ENCODE measurements around the gene HNRNPAB.

The HNRNPAB gene

DNA sequence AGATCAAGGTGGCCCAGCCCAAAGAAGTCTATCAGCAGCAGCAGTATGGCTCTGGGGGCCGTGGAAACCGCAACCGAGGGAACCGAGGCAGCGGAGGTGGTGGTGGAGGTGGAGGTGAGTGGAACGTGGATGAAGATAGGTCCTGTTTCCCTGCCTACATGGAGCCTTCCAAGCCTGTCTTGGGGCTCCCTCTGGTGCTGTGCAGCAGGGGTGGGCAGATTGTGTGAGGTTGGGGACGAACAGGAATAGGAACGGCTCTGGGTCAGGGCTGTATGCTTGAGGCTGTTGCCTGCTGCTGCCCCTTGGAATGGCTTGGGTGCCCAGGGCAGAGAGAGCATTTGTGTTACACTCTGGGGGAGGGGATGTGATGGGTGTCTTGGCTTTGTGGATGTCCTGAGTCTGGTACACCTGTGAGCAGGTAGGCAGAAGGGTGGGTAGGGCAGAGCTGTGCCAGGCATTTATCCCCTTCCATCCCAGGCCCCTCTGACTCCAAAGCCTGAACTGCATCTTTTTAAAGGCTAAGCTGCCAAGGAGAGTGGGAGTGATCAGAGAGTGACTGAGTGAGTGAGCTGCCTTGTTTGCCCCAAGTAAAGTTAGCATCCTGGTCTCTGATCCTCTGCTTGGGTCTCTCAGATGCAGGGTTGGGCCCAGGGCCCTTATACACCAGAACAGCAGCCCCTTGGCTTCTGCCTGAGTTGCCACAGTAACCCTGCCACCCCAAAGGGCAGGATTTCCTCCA is 5.2 kb downstream of the HNRNPAB start:
- Histone ChIP-seq H2AFZ (no peak overlapping the region), H3K27me3 (ENCODE audit: control insufficient read depth, insufficient read depth, low read length) (no peaks in the 10 kb centered on the region), H3K4me1 (peaks cover 17% of the 10 kb centered on the region), H3K27ac (no peak overlapping the region), H3K4me3 (ENCODE audit: low read depth, low read length) (no peak overlapping the region), H3K79me2 (peaks cover 11% of the 10 kb centered on the region), H3K36me3 (ENCODE audit: control insufficient read depth, insufficient read depth, low read length) (no peaks in the 10 kb centered on the region), H3K9me3 (ENCODE audit: control insufficient read depth, low read length) (no peaks in the 10 kb centered on the region), H3K9ac (no peak overlapping the region), H3K4me2 (ENCODE audit: low read length) (no peak overlapping the region)
- TF ChIP-seq CTCF (IDR thresholded peaks at IDR 0.05) = no peak

DNA sequence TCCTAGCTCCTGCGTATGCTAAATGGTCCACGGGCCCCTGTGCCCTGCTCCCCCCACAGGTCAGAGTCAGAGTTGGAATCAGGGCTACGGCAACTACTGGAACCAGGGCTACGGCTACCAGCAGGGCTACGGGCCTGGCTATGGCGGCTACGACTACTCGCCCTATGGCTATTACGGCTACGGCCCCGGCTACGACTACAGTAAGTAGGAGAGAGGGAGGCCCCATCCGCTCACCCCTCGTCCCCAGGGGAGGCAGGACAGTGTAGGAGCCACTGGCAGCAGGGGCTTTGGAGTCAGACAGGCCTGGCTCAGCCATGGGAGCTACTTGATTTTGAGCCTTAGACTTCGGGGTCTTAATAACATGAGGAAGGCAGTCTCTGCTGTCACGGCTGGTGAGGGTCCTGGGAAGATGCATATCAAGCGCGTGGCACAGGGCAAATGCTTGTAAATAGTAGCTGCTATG is 5.8 kb downstream of the HNRNPAB start:
- Histone ChIP-seq H3K9ac (no peak overlapping the region), H3K4me3 (ENCODE audit: low read depth, low read length) (no peak overlapping the region), H3K27me3 (ENCODE audit: control insufficient read depth, insufficient read depth, low read length) (no peaks in the 10 kb centered on the region), H3K79me2 (peaks cover 11% of the 10 kb centered on the region), H2AFZ (no peak overlapping the region), H3K9me3 (ENCODE audit: control insufficient read depth, low read length) (no peaks in the 10 kb centered on the region), H3K4me1 (peaks cover 17% of the 10 kb centered on the region), H3K27ac (no peak overlapping the region), H3K4me2 (ENCODE audit: low read length) (no peak overlapping the region), H3K36me3 (ENCODE audit: control insufficient read depth, insufficient read depth, low read length) (no peaks in the 10 kb centered on the region)
- no peak for TF ChIP-seq CTCF (IDR thresholded peaks at IDR 0.05)

DNA sequence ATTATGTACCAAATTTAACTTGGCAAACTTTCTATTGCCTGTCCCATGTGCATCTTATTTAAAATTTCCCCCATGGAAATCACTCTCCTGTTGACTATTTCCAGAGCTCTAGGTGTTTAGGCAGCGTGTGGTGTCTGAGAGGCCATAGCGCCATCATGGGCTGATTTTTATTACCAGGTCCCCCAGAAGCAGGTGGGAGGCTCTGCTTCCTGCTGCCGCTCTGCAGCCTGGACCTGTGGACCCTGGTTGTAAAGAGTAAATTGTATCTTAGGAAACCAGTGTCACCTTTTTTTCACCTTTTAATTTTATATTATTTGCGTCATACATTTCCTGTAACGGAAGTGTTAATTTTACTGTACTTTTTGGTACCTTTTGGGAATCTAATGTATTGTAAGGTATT is 6.4 kb downstream of the HNRNPAB start:
- Histone ChIP-seq H3K36me3 (ENCODE audit: control insufficient read depth, insufficient read depth, low read length) (no peaks in the 10 kb centered on the region), H3K4me3 (ENCODE audit: low read depth, low read length) (no peak overlapping the region), H3K9me3 (ENCODE audit: control insufficient read depth, low read length) (no peaks in the 10 kb centered on the region), H2AFZ (no peak overlapping the region), H3K4me1 (peaks cover 17% of the 10 kb centered on the region), H3K4me2 (ENCODE audit: low read length) (no peak overlapping the region), H3K9ac (no peak overlapping the region), H3K27me3 (ENCODE audit: control insufficient read depth, insufficient read depth, low read length) (no peaks in the 10 kb centered on the region), H3K79me2 (peaks cover 10% of the 10 kb centered on the region), H3K27ac (no peak overlapping the region)
- no peak for TF ChIP-seq CTCF (IDR thresholded peaks at IDR 0.05)

GRCh38 chr5:178211095-178212048 is 7.0 kb downstream of the HNRNPAB start:
- Histone ChIP-seq H3K4me1 (peaks cover 14% of the 10 kb centered on the region), H3K79me2 (peaks cover 7% of the 10 kb centered on the region), H3K27ac (no peak overlapping the region), H2AFZ (no peak overlapping the region), H3K4me2 (ENCODE audit: low read length) (no peak overlapping the region), H3K4me3 (ENCODE audit: low read depth, low read length) (no peak overlapping the region), H3K9ac (no peak overlapping the region), H3K9me3 (ENCODE audit: control insufficient read depth, low read length) (no peaks in the 10 kb centered on the region), H3K36me3 (ENCODE audit: control insufficient read depth, insufficient read depth, low read length) (no peaks in the 10 kb centered on the region), H3K27me3 (ENCODE audit: control insufficient read depth, insufficient read depth, low read length) (no peaks in the 10 kb centered on the region)
- TF ChIP-seq CTCF (IDR thresholded peaks at IDR 0.05) = no peak
